Left cardiac atrium (tissue), 4 donors: ENCODE results near the gene PAM. TPM values are rescaled to one million over a fixed set of nuclear protein-coding genes. Genes with fewer than 3 reads are reported as not detected.

Source experiments
- ATAC-seq, 2 donors: fragments of 200-7000 bp; cut with Tn5 transposase; one replicate each; pipeline ENCODE4 v1.9.1; 2020; ENCODE audit warnings: mild to moderate bottlenecking in 2 of 2, moderate library complexity in 2 of 2
- DNase-seq: peaks from one replicate; pipeline ENCODE4 v3.0.0-alpha.2; 2020
- intact Hi-C, 2 donors: fragments of 100-400 bp; cut with DNase I; formaldehyde crosslinking; loops; one replicate each; pipeline versions ENCODE4 v1.14.1 to v1.15.1; 2022 to 2023
- long read RNA-seq: library from polyadenylated mRNA; unstranded; transcript quantifications from one replicate; pipeline ENCODE4 v2.0.0, GENCODE V29; 2021
- total RNA-seq, 2 donors: library from RNA; stranded (reverse); fragmentation: NEBNext Ultra II Directional; extraction: Animal tissue kit (Norgen Biotek cat#: 25700); gene quantifications; one replicate each; pipeline ENCODE4 v1.2.1, GENCODE V29; 2021
- donor health status: DM: no; HTN: yes; CAD: no.
- donor health status: DM: no; HTN: yes; CAD: no; lungs with severe emphysema.
- donor health status: DM: yes; HTN: yes; CAD: no.
- donor health status: Dilated cardiomyopathy.

Gene PAM
- total RNA-seq: 1,000 to 10,000 TPM; 2,389 to 3,652 TPM
- long read RNA-seq, full-length matches to known transcripts: 2,363 of 4,455 reads
- long read RNA-seq, partial matches to known transcripts: 1,024 of 4,455 reads
- long read RNA-seq, other reads (novel, unspliced or antisense): 1,068 of 4,455 reads

DNA sequence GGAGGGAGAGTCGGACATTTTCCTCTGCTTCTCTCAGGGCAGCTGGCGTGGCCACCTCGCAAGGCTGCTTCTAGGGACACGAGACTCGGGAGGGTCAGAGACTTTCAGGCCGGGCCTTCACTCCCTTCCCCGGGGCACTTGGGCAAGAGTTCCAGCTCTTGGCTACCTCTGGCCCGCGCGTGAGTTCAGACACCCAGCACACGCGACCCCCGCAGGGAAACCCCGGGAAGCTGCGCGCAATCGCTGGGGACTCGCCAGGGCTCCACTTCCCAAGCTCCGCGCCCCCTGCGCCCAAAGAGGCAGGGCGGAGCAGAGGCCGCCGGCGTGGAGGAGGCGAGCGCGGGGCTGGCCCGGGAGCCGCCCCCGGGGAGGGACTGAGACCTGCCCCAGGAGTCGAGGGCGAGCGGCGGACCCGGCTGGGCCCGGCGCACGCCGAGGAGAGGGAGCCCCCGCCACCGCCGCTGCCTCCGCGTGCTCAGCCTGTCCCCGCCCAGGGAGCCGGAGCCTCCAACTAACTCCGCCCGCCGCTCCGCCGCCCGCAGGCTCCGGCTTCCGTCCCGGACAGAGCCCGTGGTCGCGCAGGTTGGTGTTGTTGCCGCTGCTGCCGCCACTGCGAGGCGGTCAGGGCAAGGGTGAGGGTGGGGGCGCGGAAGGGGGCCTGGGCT lies at the start of gene PAM:
Gene PAM, plus strand, starts transcription at position 539 of the 665 bp plus-strand sequence. CDS start 110,891 bp downstream, outside the sequence.
- DNase-seq (peak; percentile 86), ATAC-seq (peak; percentile 95)
- intact Hi-C loops: loop anchor here in 1 of 2 donors (10.0 kb wide), 1 partner anchor 160 kb away; no protein-coding TSS in a partner anchor

DNA sequence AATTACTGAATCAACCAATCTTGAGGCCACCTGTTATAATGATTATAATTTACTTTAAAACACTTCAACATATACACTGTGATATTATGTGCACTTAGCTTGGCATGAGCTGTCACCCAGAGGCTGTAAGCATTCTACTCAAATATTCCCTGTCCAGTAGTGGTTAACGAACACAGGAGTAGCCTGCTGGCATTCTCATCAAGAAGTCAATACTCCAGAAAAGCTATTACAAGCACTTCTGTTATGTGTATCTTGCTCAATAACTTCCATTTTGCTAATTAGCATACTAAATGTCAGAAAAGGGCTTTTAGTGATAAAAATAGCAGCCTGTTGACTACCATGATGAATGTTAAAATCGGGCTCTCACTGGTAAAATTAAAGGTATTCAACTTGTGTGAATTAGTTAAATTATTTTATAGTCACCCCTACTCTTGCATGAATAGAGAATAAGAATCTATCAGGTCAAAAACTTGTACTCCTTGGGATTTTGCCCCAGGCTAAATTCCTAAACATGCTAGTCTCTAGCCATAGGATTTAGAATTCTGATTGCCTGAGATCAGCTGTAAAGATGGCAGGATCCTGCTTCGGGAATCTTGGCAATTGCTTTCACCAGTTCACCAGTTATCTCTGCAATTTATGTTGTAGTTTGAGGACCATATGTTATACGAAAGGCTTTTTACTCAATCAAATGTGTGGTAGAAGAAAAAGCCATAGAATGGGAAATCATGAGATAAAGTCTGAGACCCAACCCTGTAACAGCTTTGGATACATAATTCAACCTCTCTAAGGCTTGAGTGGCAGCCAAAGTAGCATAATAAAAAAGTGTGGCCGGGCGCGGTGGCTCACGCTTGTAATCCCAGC lies 43.4 kb upstream of the PAM start:
- DNase-seq (no peak), ATAC-seq (no peak)
- intact Hi-C loops: no loop called here

DNA sequence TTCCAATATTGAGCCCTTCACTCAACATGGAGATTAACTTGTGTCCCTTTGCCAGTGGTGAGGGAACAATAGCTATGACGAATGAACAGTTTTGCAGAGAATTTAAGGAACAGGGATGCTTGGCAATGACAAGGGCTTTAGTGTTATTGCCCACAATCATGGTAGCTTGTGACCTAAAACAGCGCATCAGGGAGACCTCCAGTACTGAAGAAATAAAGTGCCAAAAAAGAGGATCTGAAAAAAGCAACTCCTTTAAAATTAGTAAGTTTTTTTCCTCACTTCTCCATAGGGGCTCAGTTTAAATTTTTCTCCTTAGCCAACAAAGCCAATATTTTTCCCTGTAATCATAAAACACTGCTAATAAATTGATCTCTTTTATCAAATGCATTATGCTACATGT lies 41.8 kb upstream of the PAM start:
- intact Hi-C loops: no loop called here
- ATAC-seq (no peak), DNase-seq (no peak)

DNA sequence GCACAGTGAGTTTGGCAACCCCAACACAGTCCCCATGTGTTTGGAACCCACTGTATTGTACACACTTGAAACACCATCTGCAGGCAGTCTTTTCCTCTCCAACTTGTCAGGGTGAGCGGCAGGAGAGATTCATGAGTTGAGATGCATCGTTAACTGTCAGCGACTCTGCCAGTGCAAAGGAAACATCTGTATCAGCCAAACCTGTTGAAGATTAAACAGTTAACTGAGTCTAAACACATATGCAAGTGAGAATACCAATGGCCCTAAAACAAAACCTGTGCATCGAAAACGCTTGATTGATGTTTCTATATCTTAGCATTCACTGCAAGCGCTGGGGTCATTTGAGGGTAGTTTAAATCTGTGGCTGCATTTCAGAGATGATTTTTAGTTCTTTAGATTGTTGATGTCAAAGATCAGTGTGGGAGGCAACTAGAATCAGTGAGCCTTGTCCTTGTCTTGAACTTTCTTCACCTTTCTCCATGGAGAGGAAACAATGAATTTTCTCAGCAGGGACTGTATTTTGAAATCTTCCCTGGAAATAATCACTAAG lies 41.3 kb upstream of the PAM start:
- intact Hi-C loops: no loop called here
- DNase-seq (no peak), ATAC-seq (no peak)

DNA sequence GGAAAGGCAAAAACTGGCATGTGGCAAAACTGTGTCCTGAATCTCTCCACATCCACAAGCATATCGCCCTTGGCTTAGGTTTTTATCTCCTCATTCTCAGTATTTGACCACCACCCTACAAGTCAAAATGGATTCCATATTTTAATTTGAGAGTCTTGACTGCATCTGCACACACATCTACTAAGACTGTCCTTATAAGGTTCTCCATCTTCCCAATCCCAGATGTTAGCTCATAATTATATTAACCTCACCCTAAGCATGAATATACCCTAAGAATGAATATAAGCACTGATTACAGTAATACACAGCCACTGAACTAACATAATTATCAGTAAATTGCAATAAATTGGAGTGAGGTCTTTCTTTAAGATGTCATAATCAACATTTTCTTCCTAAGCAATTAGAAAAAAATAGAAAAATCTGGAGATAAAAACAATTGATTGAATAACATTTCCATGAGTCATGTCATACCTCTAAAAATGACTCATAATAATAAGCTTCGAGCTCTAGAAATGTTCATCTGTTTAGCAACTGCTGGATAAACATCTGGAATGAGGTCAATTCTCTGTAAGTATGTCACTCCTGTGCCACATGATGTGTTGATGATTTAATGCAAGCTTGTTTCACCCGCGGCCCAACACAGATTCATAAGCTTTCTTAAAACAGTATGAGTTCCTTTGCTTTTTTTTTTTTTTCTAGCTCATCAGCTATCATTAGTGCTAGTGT lies 39.9 kb upstream of the PAM start:
- DNase-seq: no peak
- intact Hi-C loops: no loop called here
- no peak for ATAC-seq

DNA sequence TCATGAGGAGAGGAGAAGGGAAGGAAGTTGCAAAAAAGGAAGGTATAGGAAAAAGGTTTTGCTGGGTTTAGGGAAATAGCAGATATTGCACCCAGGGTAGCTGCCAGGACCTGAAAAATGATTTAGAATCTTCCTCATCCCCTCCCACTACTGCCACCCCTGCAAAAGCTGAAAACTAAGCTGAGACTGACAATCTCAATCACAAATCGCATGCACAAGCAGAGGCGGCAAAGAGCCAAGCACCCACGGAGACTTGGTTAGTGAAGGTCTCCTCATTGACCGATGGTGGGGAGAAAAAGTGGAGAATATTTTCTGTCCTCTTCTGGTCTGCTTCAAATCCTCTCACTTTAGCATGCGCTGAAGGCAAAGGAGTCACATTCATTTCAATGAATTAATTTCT lies 39.1 kb upstream of the PAM start:
- intact Hi-C loops: no loop called here
- ATAC-seq: no peak
- no peak for DNase-seq

DNA sequence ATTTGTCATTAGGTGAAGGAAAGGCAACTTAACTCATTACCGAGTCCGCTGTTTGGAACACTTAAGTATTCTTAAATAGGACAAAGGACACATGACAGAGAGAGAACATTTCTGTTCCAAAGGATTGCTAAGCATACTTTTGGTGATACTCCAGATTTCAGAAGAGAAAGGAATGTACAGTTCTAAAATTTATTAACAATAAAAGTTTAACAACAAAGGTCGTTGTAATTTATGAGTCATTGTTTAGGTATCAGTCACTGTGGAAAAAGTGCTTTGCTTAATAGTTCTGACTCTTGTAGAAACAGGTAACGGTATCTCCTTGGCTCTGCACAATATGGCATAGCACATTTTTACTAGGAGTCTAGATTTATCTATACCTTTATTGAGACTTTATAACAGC lies 36.3 kb upstream of the PAM start:
- DNase-seq: no peak
- ATAC-seq: no peak
- intact Hi-C loops: no loop called here

DNA sequence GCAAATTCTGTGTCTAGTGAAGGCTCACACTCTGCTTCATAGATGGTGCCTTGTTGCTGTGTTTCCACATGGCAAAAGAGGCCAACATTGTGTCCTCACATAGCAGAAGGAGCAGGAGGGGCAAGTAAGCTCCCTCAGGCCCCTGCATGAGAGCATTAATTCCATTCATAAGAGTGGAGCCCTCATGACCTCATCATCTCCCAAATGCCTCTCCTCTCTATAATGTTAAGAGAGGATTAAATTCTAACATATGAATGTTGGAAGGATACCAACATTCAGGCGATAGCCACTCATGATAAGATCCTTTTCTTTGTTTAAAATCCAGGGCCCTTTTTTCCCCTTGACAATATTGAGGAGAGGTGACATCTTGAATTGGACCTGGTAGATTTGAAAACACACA lies 35.2 kb upstream of the PAM start:
- intact Hi-C loops: no loop called here
- DNase-seq (no peak), ATAC-seq (no peak)

DNA sequence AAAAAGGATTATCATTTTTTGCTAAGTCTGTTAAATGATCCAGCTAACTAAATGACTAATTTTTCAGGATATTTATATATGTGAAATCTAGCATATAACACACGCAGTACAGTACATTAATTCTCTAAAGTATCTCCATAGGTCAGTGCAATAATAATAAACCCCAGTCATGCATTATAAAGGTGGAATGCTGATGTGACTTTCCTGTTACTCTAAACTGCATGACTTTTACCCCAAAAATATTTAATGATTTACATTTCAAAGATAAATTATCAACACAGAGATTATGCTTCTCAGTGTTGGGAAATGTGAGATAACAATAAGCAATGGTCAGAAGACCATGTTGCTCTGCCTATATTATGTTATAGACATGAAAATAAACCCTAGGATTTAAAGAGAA lies 34.1 kb upstream of the PAM start:
- intact Hi-C loops: no loop called here
- ATAC-seq (no peak), DNase-seq (no peak)

DNA sequence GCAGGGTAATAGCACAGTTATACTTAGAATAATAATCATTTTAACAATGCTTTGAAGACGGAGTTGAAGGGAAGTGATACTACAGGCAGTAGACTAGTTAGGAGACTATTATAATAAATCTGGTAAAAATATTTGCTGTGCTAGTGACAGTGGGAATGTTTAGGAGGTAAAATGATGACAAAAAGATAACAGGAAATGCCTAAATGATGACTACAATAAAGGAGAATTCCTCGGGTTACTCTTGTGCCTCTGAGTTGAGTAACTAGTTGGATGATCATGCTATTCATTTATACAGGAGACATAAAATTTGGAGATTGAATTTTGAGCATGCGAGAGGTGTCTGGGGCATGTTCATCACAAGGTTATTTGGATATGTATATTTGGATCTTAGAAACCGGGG lies 32.2 kb upstream of the PAM start:
- no peak for DNase-seq
- ATAC-seq: no peak
- intact Hi-C loops: no loop called here

DNA sequence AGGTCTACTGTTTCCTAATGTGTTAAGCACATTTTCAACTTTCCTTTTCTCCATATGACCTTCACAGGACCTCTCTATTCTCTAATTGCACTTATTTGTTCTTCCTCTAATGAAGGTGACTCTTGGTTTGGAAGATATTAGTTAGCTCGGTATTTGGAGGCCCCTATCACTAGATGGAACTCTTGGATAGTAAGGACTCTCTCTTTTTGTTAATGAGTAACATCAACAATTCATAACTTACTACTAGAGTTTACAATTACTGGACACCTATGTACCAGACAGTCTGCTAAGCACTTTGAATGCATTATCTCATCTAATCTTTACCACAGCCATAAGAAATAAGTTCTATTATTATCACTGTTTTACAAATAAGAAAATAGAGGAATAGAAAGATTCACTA lies 23.4 kb upstream of the PAM start:
- DNase-seq (no peak), ATAC-seq (no peak)
- intact Hi-C loops: no loop called here

DNA sequence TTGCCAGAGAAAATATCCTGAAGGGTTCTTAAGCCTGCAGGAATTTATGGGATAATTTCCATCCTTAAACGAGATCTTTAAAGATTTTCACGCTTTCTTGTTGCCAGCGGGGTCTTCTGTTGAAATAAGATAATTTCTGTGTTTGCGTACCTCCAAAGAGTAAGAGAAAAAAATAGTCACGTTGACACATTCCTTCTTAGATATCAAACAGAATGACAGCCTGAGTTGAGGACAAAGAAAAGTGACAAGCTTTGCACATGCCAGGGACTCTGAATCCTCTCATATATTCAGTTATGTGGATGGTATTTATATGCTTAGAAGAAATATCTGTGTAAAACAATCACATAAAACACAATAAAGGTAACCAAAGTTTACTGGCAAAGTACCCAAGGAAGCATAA lies 21.6 kb upstream of the PAM start:
- ATAC-seq (no peak), DNase-seq (no peak)
- intact Hi-C loops: no loop called here

DNA sequence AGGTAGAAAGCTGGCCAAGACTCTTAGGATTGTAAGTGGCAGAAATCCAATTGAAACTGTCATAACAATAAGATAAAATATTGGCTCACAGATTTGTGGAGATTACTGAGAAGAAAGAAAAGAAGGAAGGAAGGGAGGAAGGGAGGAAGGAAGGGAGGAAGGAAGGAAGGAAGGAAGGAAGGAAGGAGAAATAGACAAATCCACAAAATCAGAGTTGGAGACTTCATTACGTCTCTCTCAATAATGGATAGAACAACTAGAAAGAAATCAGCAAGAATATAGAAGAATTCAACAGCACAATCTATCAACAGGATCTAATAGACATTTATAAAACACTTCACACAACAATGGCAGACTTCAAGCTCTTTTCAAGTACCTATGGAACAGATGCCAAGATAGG lies 17.9 kb upstream of the PAM start:
- intact Hi-C loops: no loop called here
- DNase-seq: no peak

DNA sequence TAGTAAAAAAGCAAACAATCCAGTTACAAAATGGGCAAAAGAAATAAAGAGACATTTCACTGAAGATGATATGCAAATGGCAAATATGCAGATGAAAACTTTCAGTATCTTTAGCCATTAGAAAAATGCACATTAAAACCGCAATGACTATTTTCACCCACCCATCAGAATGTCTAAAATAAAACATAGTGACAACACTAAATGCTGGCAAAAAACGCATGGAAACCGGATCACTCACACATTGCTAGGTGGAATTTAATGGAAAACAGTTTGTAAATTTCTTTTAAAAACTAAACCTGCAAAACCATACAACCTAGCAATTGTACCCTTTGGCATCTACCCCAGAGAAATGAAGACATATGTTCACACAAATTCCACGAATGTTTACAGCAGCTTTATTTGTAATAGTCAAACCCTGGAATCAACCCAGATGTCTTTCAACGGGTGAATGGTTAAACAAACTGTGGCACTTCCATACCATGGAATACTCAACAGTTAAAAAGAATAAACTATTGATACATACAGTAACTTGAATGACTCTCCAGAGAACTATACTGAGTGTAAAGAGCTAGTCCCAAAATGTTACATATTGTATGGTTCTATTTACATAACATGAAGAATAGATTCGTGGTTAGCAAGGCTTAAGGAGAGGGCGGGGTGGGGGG lies 17.2 kb upstream of the PAM start:
- intact Hi-C loops: no loop called here
- DNase-seq (no peak), ATAC-seq (no peak)

More for the DNA sequence above, 17.9 kb upstream of the PAM start:
- ATAC-seq: no peak

DNA sequence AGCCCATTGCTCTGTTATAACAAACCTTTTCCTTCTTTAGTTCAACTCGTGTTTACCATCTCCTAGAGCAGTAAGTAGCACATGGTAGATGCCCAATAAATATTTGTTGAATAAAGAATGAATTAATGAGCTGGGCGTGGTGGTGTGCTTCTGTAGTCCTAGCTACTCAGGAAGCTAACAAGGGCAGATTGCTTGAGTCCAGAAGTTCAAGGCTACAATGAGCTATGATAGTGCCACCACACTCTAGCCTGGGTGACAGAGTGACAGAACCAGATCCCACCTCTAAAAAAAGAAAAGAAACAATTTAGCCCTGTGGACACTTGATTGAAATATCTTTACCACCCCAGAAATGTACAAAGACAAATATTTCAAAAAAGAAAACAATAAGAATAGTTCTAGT lies 14.6 kb upstream of the PAM start:
- DNase-seq: no peak
- intact Hi-C loops: no loop called here
- no peak for ATAC-seq

DNA sequence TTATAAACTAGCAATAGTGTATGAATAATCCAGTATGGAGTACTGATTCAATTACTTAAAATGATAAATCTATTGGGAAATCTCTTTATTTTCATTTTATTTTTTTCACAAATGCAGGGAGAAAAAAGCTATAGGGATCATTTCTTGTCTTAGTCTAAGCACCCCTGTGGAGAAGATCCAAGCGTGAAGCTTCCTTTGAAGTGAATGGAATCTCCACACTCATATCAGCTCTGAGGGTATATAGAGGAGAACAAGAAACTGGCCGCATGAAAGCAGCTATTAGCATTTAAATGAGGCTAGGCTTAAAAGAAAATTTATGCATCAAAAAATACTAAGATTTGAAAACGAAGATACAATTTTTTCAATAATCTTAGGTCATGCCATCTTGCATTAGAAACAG lies 12.9 kb upstream of the PAM start:
- DNase-seq (no peak), ATAC-seq (no peak)
- intact Hi-C loops: no loop called here

DNA sequence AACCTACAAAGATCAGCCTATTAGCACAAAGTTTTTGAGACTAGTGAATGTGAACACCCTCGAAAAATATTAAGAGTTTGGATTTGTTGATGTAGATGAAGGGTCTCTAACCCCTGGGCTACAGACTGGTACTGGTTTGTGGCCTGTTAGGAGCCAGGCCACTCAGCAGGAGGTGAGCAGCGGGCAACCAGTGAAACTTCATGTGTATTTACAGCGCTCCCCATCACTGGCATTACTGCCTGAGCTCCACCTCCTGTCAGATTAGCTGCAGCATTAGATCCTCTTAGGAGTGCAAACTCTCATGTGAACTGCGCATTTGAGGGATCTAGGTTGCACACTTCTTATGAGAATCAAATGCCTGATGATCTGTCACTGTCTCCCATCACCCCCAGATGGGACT lies 11.2 kb upstream of the PAM start:
- intact Hi-C loops: no loop called here
- ATAC-seq (no peak), DNase-seq (no peak)

DNA sequence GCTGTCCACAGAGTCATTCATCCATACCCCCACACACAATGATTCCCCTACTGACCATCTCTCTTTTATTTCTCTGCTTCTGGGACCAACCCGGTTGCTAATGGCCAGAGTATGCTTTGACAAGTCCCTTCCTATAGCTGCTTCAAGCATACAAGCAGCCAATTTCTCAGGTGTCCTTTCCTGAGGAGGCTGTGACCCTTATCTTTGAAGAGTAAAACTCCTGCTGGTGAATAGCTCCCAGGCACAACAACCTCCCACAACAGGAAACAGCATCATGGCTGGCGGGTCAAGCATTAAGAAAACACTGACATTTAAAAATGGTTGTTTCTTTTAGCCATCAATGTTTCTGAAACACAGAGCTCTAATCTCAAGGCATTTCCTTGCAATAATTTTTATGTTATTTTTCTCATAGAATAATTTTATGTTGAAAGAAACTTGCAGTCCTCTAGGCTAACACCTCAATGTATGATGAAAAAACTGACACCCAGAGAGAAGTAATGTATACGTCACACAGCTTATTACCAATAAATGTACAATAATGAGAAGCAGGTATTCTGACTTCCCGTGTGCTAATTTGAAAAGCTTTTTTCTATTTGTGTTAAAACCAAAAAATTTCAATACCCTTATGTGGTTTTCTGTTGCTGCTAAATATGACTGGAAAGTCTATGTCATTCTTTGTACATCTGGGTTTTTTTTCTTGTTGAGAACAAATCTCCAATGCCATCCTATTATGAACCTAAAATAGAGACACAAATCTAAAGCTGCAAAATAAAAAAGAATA lies 7.5 kb upstream of the PAM start:
- intact Hi-C loops: no loop called here
- ATAC-seq (no peak), DNase-seq (no peak)
